ENCODE data around the gene MGMT.

MGMT gene

DNA sequence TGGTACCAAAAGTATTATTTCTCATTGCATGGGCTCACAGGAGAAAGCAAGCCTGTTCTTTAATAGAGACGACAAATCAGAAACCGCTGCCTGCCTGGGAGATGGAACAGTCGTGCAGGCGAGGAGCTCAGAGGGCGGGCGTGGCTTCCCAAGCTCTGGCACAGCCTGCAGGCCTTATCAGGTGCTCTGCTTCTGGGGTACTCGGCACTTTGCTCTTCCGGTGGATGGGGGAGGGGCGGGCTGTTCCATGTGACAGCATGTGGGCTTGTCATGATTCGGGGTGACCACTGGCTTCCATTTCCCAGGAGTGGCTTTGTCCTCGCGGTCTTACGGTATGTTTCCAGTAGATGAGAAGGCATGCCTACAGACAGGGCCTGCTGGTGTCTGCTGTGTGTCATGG, 228.6 kb downstream of the MGMT start:
- no peak for DNase-seq

DNA sequence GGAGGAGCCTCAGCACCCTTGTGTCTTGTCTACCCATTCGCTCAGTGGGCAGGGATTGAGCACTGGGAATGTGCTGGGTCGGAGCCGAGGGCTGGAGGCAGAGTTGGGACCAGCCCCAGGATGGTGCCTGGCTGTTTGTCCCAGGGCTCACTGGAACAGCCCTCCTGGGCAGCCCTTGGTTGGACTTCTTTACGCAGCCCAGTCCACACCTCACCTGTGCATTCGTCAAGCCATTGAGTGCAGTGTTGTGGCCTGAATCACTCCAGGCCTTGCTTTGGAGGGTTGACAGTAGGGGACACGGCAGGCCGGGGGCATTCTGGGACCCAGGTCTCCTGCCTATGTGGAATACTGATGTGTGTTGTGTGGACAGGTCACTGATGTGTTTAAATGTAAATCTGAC, 229.6 kb downstream of the MGMT start:
- no peak for DNase-seq

DNA sequence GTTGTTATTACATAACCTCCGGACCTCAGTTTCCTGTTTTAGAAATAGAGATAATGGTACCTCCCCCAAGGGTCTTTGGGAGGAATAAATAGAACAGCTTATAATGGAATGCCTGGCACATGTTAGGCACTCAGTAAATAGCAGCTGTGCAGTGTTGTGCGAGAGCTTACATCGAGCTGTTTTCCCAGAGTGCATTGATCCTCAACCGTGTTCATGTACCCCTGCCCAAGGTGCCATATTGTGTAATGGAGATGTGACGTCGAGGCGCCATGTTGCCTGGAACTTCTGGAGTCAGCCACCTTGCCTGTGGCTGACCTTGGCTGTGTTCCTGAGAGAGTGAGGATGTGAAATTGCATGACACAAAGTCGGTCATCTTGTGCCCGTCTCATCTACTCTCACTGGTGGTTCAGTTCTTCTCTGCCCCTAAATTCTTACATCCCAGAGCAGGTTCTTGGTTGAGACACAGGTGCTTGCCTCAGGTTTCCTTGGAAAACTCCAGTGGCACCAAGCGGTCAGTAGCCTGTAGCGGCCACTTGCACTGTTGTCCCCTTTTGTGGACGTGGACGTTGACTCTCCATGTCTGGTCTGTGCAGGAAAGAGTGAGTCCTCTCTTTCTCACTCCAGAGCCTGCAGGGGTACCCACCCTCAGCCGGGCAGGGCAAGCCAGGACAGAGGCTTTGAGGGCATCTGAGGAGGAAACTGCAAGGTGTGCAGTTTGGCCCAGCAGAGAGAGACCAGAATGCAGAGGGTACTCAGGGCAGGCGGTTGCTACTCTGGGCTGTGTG, 230.6 kb downstream of the MGMT start:
- DNase-seq: no peak

DNA sequence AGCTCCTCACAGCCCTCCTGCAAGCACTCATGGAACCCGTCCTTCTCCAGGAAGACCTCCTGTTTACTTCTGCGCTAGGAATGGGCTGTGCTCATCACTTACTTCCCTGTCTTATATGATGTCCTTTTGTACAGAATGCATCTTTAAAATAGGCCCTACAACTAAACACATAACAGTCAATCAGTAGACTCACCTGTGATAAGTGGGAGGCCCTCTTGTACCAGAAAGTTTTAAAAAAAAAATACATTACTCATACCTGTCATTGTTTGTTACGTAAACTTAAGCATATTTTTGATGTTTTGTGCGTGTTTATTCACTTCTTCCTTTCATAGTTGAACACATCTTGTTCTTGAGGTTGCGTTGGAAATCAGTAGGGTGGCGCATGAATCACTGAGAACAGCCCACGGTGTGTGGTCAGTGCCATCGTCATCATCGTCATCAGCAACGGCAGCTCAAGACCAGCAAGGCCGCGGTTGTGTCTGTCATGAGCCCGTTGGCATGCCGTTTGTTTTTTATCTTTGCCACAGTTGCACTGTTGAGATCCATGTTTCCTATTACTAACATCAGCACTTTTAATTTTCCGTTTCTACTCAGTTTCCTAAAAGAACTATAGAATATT, 232.8 kb downstream of the MGMT start:
- no peak for DNase-seq

DNA sequence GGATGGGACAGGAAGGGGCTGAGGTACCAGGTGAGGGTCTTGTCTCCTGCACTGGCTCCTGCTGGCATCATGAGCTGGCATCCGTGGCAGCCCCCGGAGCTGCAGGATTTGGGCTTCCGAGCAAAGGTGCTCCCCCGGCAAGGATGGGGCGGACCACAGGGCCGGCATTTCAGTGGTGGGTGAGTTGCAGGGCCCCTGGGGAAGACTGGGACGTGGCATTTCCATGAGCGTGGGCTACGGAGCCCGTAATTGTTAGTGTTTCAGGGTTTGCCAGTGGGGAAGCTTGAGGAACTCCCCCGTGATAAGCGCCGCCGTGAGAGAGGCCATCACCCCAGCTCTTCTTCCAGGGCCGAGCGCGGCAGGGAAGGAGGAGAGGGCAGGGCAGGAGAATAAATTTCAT, 235.6 kb downstream of the MGMT start:
- no peak for DNase-seq

DNA sequence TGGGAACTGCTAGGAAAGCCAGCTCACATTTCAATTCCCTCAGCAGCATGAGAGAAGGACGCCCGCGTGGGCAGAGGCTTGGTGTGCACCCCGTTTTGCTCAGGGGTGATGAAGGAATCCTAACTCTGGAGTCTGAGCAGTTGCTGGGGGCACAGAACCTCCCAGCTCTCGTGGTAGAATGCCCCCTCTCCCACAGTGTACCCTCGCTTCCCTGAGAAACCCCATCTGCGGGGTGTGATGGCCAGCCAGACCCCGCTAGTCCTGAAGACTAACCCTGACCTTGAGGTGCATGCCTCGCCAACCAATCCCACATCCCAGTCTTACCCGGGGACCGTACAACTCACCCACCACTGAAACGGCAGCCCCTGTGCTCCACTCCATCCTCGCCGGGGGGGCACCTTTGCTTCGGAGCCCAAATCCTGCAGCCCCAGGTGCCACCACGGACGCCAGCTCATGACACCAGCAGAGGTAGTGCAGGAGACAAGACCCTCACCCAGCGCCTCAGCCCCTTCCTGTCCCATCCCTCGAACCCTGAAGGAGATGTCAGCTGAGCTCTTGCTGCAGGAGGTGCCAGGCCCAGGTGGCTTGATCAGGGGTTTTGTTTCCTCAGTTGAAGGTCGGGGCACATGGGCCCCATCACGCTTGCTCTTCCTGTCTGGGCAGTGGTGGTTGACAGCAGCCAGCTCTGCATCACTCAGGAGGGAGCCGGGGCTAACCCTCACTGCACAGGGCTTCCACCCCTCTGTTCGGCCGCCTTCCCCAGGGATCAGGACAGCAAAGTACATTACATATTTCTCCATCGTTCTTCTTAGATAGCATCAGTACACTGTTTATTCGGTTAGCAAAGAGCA, 236.5 kb downstream of the MGMT start:
- no peak for DNase-seq

DNA sequence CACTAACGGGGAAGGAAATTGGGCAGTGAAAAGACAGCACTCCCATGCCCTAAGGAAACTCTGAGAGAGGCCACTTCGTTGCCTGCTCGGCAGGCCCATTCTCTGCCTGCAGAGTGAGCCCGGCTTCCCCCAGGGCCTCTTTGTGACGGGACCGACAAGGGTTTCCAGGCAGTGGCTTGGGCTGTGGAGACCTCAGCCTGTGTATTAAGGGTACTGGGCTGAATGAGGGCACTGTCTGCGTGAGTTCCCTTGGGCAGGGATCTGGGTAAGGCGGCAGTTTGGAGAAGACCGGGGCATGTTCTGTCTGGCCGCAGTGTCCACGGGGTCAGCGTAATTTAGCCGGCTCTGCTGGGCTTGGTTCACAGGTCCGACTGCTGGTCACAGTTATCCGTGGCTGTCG, 237.2 kb downstream of the MGMT start:
- no peak for DNase-seq

DNA sequence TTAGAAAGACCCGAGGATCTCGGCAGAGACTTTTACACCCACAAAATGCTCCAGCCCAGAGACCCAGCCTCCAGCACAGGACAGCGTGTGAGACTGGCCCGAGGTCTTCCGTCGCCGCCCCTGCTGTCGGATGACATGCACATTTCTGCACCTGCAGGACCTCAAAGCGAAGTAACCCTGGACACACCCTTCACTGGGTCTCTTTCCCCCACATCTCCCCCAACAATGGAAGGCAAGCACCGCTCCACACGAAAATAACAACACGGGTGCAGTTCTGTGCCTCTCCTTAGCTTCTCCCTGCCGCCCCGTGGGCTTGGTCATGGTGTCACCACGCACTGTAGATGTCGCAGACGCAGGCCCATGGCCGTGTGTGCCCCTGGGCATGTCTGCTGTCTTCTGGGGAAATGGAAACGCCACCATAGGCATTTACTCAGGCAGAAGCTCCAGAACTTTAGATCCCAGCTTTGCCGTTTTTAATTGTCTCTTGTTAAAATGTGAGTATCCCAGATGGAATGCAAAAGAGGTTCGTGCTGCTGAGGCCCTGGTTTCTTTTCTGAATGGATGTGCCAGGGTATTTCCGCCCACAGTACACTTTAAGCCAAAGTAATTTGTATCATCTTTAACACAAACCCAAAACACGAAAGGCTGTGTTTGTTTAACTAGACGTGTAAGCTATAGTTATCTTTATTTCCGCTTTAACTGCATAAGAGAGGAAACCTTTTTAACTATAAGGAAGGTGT, 237.9 kb downstream of the MGMT start:
- no peak for DNase-seq

DNA sequence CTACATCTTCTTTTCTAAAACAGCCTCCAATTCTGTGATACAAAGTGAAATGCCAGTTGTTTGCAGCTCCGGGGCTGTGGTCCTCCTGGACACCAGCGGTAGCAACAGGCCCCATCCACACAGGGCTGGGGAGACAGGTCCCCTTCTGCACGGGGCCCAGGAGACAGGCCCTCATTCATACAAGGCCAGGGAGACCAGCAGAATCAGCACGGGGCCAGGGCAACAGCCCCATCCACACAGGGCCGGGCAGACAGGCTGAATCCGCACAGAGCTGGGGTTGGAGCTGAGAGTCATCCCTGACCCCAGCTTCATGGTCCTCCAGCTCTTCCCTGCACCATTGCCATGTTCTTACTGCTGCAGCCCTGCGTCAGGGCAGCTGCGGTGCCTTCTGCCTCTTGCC, 238.6 kb downstream of the MGMT start:
- DNase-seq: no peak

DNA sequence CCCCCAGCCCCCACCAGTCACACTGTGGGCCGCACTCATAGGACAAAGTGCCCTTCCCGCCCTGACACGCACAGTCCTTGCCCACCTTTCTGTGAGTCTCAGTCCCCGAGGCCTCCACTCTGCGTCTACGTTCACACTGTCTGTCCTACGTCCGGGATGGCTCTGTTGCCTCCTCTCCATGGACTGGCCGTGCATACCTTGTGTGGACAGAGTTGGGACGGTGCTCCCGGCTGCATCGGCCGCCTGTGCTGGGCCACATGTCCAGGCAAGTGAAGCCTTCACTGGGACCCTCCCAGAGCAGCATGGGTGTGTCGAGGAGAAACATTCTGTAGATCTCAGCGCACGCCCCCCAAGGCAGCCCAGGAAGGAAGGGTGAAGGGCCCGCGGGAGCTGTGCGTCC, 239.0 kb downstream of the MGMT start:
- no peak for DNase-seq

DNA sequence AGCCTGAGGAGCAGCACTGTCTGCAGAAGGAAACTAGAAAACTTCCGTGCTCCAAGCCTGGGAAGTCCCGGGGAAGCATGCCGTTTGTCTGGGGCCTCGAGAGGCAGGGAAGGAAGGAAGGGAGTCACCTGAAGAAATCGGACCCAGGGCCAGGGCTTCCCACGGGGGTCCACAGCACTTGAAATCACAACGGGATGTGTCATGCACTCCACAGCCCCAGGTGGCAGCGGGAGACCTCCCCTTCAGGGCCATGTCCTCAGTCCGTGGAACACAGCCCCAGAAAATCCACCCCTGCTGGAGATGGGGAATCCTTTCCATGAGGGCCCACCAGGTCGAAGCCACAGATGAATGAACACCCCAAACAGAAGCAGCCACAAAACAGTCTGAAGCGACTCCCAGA, 239.5 kb downstream of the MGMT start:
- no peak for DNase-seq

DNA sequence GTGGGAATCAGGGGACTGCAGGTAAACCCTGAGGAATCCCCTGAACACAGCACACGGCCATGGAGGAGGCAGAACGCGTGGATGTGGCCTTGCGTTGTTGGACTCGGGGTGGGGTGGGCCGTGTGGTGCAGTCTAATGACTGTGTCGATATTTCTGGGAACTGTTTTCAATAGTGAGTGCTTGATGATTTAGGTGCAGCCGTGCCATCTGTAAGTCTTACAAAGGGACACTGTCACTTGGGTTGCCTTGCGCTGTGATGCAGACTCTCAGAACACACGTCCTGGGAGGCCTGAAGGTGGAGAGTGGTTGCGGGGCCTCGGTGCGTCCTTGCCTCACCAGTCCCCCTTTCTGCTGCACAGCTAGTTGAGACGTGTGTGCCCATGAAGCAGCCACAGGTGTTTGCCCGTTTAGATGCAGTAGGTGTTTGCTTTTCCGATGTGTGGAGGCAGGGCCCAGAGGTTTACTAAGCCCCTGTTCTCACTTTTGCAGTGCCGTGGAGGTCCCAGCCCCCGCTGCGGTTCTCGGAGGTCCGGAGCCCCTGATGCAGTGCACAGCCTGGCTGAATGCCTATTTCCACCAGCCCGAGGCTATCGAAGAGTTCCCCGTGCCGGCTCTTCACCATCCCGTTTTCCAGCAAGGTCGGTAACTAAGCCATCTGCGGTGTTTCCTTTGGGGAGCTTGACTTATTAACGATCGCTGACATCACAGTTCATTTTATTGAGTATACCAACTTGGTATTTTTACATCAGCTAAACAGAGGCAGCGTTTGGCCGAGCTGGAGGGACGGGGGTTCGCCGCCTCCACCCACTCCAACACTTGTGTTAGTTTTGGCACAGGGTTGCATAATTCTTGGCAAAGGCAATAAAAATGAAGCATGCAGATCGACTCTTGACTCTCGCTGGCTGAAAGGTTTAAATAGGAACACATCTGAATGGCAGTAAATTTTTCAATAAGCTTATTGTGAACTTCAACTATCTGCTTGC, 240.7 kb downstream of the MGMT start:
- DNase-seq: no peak

DNA sequence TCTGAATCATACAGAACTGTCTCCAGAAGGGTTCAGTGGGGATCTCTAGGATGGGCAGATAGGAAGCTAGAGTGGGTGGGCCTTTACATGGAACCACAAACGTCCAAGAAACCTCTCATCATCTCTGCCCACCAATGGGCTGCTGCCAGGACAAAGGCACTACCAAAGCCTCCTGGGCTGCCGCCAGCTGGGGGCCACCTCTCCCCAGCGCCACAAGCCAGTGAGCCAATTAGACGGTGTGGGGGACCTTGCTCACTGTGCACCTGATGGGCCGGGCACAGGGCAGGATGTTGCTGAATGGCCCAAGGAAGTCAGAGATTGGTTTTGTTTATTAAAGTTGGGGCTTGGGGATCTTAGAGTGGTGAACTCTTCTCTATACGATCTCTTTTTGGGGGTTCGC, 242.1 kb downstream of the MGMT start:
- DNase-seq: no peak

DNA sequence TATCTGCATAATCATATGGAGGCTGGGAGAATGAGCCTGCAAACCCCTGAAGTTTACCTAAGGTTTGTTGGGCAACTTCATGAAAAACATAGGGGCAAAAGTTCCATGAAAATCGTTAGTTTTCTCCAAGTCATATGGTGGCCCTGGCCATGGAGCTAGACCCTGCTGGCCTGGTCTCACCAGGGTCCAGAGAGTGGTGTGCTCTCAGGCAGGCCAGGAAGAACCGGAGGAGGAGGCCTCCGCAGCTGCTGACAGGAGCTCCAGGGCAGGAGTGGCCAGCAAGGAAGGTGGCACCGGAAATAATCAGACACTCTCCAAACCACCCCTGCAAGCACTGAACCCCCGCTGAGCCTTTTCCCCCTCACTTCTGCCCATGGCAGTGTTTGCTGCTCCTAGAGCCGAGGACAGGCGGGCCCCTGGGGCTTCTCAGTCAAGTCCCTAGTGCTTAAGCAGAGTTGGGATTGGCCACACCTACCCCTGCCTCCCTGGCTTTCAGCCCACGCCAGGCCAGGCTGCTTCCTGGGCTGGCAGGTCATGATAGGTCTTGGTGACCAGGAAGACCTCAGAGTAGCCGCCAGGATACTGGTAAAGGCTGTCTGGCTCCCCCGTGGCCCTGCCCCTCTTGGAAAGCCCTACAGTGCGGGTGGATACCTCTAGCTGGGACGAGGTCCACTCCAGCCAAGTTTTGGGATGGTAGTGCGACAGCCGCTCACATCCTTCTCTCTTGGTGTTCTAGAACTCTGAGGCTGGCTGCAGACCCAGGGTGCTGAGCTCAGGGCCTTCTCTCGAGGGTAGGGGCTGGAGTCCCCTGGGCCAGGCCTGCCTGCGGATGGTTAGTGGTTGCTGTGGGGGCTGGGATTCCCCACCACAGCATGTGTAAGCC, 242.8 kb downstream of the MGMT start:
- DNase-seq: no peak

DNA sequence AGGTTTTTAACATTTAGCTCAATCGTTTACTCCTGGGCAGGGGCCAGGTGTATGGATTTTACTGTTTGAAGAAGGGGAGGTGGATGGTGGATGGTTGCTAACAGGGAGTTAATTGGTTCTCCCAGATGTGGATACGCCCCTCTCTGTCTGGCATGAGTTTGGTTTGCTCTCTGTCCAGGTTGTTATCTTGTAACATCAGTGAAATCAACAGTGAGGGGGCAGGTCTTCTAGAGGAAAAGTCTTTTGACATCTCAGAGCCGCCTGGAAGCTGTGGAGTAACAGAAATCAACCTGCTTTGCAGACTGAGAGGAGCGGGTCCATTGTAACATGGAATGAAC, 243.4 kb downstream of the MGMT start:
- DNase-seq: no peak

DNA sequence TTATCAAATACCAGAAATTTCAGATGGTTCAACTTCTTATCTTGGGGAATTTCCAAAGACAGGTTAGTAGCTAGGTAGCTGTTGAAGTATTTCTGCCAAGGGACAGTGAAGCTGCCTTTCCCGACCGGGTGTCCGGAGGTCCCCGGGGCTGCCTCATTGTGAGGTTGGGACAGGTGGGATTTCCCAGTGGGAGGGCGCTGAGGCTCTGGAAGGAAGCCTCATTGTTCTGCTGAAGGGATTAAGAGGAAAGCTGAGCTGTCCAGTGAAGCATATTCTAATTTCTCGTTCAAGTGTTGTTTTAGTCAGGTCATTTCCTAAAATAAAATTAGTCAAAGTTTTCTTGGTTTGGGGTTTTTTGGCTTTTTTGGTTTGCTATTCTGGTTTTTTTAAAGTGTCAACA, 244.2 kb downstream of the MGMT start:
- DNase-seq: no peak

DNA sequence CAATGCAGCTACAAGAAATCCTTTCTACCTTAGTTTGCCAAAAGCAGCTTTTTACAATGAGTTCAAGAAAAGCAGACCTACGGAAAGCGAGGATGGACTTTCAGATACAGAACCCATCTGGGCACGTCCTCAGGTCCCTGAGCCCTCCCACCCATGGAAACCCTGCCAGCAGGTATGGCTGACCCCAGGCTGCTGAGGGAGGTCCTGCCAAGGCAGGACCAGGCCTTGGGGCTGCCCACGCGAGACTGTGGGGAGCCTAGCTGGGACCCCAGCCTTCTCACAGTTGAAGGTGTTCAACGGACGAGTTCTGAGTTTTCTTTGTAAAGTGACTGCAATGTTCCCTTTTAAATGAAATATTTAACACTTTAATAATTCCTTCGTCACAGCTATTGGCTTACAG, 245.0 kb downstream of the MGMT start:
- DNase-seq: no peak

DNA sequence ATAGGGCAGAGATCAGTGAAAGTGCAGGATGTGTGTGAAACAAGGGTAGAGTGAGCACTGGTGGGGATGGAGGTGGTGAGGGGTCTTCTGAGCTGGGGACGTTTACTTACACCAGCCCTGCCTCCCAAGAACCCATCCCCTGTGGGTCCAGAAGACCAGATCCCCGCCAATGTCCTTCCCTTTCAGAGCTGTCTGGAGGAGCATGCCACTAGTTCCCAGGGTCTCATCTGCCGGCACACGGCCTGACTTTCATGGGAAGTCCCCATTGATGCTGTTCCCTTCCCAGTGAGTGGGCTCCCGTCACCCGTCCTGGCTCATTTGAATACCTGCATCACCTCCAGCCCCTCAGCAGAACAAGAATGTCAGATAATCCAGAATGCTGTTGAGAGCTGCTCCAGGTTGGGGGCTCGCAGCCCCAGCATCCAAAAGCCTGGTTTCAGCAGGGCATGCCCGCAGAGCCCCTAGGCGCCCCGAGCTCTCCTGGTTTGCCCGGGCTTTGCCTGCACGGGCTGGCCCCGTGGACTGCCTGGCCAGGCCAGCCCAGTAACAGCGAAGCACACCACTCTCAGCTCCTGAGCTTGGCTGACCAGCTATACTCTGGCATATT, 246.7 kb downstream of the MGMT start:
- DNase-seq: no peak

DNA sequence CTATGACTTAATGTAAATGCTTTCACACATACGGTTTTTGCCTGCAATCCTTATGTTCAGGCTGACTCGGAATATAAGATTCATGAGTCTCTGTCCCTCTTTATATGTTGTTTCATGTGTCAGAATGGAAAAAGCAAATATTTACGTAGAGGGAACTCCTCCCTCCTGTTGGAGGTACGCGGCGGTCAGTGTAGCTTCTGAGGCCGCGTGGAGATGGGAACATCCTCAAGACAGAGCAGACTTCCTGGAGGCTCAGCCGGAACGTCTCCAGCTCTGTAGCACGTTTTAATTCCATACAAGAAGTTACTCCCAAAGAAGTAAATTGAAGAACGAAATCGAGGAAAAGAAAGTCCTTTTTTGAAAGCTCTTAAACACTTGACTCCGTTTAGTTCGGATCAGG, 248.8 kb downstream of the MGMT start:
- DNase-seq: no peak

DNA sequence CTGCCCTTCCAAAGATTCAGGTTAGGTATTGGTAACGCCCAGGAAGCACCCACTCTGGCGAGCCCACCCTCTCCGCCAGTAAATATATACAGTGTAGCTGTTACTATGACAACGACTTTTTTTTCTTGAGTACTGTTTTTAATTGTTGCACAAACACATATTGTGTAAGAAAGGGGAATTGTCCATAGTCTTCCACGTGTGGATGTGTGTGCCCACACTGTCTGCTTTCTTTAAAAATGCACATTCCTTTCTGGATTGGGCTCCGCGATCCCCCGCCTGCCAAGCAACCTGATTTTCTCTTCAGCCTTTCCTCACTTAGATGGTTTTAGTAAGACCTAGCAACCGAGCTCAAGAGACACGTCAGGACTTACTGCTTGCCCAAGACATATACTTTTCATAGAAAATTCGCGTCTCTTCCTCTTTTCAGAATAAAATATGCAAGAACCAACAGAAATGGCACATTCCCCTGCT, 249.2 kb downstream of the MGMT start:
- DNase-seq: no peak

DNA sequence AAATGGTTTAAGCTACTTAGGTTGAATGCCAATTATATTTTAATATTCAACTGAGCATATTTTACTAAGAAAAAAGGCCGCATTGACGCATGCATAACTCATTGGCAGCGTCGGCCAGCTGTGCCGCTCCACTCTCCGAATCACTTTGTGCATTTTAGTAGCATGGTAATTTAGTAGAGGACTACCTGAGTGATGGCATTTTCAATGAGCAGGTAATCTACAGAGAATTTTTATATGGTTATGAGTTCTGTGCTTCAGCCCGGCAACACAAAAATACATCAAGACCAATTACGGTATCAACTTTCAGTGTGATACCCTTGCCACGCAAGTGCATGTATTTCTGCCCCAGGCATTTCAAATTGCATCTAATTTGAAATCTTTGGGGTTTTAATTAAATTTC, 249.8 kb downstream of the MGMT start:
- no peak for DNase-seq
